Caco-2 (cell line): ENCODE measurements around the gene NUMA1. TPM values are rescaled to one million over a fixed set of nuclear protein-coding genes. Genes with fewer than 3 reads are reported as not detected.

Source experiments
- BruUV-seq: library from RNA; stranded (reverse); fragments of 400-500 nt; replicated peaks from 2 replicates; lab custom pipeline; 2021; lab: Mats Ljungman, UMichigan
- CTCF ChIA-PET: fragments of 300-600 bp; sonication (Branson Sonifier 250); formaldehyde crosslinking; loops from one replicate; lab custom pipeline; 2022; ENCODE audit warnings: antibody characterized with exemption; lab: Charles Lee
- POLR2A ChIA-PET: fragments of 300-600 bp; sonication (Branson Sonifier 250); formaldehyde crosslinking; loops from one replicate; lab custom pipeline; 2022; ENCODE audit warnings: antibody characterized with exemption; lab: Charles Lee
- DNase-seq, 2 experiments: peaks; one replicate each; pipeline versions ENCODE4 v3.0.0 to v3.0.0-alpha.2; 2020 to 2022
- H3K27me3 ChIP-seq: replicated peaks from 2 replicates; pipeline ENCODE4 v1.6.0; 2011; ENCODE audit warnings: low read length; ENCODE audit not compliant: control insufficient read depth, insufficient read depth
- H3K36me3 ChIP-seq: 2 replicates; pipeline ENCODE4 v1.5.1; 2011; ENCODE audit warnings: low read length; ENCODE audit not compliant: control insufficient read depth, insufficient read depth
- H3K4me1 ChIP-seq: fragments of 250-450 bp; sonication (Bioruptor Pico); 2 replicates; pipeline ENCODE4 v1.5.1; 2020; ENCODE audit warnings: mild to moderate bottlenecking
- H3K4me3 ChIP-seq: 2 replicates; pipeline ENCODE4 v1.5.1; 2011; ENCODE audit warnings: low read depth, mild to moderate bottlenecking, control low read depth, low read length
- H3K9me3 ChIP-seq: fragments of 250-450 bp; sonication (Bioruptor Pico); 2 replicates; pipeline ENCODE4 v1.5.1; 2020; ENCODE audit warnings: mild to moderate bottlenecking, moderate library complexity
- H3K27ac Mint-ChIP-seq: one replicate; pipeline ENCODE4 v1.8.0; 2022; ENCODE audit warnings: mixed read lengths; ENCODE audit not compliant: unreplicated experiment
- H3K27me3 Mint-ChIP-seq: one replicate; pipeline ENCODE4 v1.8.0; 2022; ENCODE audit warnings: mixed read lengths; ENCODE audit not compliant: insufficient read depth, unreplicated experiment
- H3K36me3 Mint-ChIP-seq: one replicate; pipeline ENCODE4 v1.8.0; 2022; ENCODE audit warnings: mild to moderate bottlenecking, mixed read lengths; ENCODE audit not compliant: insufficient read depth, unreplicated experiment
- H3K4me1 Mint-ChIP-seq: one replicate; pipeline ENCODE4 v1.8.0; 2022; ENCODE audit warnings: low read depth, mixed read lengths; ENCODE audit not compliant: unreplicated experiment
- H3K4me3 Mint-ChIP-seq: one replicate; pipeline ENCODE4 v1.8.0; 2022; ENCODE audit warnings: mild to moderate bottlenecking, moderate library complexity, mixed read lengths; ENCODE audit not compliant: unreplicated experiment
- H3K9me3 Mint-ChIP-seq: one replicate; pipeline ENCODE4 v1.8.0; 2022; ENCODE audit warnings: mixed read lengths; ENCODE audit not compliant: unreplicated experiment
- CTCF ChIP-seq, 2 experiments: fragments of 200-600 bp in 1 of 2; IDR thresholded peaks; 1 replicate in 1 of 2; 2 replicates in 1 of 2; pipeline versions ENCODE4 v1.5.1 to v1.8.0; 2011 to 2022; ENCODE audit warnings: antibody characterized with exemption in 1 of 2, control low read depth in 1 of 2, inconsistent platforms in 1 of 2, low read depth in 1 of 2, low read length in 1 of 2, mild to moderate bottlenecking in 1 of 2, moderate library complexity in 1 of 2; ENCODE audit not compliant: insufficient read depth in 1 of 2, severe bottlenecking in 1 of 2, unreplicated experiment in 1 of 2
- intact Hi-C: fragments of 100-400 bp; cut with micrococcal nuclease; formaldehyde crosslinking; loops from one replicate; pipeline ENCODE4 v1.10.0; 2022; ENCODE audit not compliant: unreplicated experiment
- total RNA-seq: library from RNA; stranded (reverse); gene quantifications from 2 replicates; pipeline ENCODE4 v1.2.3, GENCODE V29; 2022

NUMA1 gene
- total RNA-seq, 1 experiment from 2014 or later, result 190 TPM

- ChIA-PET CTCF (interaction anchor here (2.9 kb wide), 1 partner anchor 31 kb away, joined by 7 read pairs; no protein-coding TSS in a partner anchor), POLR2A (no interaction called here)
- no peak overlapping the region for H3K4me3 Mint-ChIP-seq
- H3K36me3 Mint-ChIP-seq, result peaks cover 70% of the 10 kb centered on the region
- no peak for TF ChIP-seq CTCF (IDR thresholded peaks at IDR 0.05; ENCODE audit: insufficient read depth in 1 of 2, low read depth in 1 of 2, low read length in 1 of 2, severe bottlenecking in 1 of 2, unreplicated experiment in 1 of 2)
- H3K4me1 Mint-ChIP-seq, result peaks cover 12% of the 10 kb centered on the region
- no peaks in the 10 kb centered on the region for H3K27me3 ChIP-seq
- no peak for DNase-seq
- no peaks in the 10 kb centered on the region for H3K27me3 Mint-ChIP-seq
- H3K4me3 ChIP-seq, result no peak overlapping the region
- intact Hi-C loops, result loop anchor here (10.0 kb wide), 1 partner anchor 115 kb away; no protein-coding TSS in a partner anchor
- H3K4me1 ChIP-seq, result no peaks in the 10 kb centered on the region
- no peaks in the 10 kb centered on the region for H3K9me3 Mint-ChIP-seq
- H3K36me3 ChIP-seq, result peaks cover 8% of the 10 kb centered on the region
- no peaks in the 10 kb centered on the region for H3K9me3 ChIP-seq
- BruUV-seq, result no TSS peak
- H3K27ac Mint-ChIP-seq, result no peak overlapping the region
These were observed 100.7 kb downstream of the NUMA1 start for GRCh38 chr11:71979602-71980001.

- Mint-ChIP-seq H3K27me3 (no peaks in the 10 kb centered on the region), H3K27ac (no peak overlapping the region), H3K36me3 (peaks cover 75% of the 10 kb centered on the region), H3K4me1 (peaks cover 14% of the 10 kb centered on the region), H3K9me3 (no peaks in the 10 kb centered on the region), H3K4me3 (no peak overlapping the region)
- Histone ChIP-seq H3K4me3 (no peak overlapping the region), H3K9me3 (no peaks in the 10 kb centered on the region), H3K27me3 (no peaks in the 10 kb centered on the region), H3K36me3 (peaks cover 8% of the 10 kb centered on the region), H3K4me1 (no peaks in the 10 kb centered on the region)
- DNase-seq, result no peak
- intact Hi-C loops, result loop anchor here (10.0 kb wide), 1 partner anchor 114 kb away; no protein-coding TSS in a partner anchor
- POLR2A ChIA-PET, result no interaction called here
- CTCF ChIA-PET, result interaction anchor here (2.9 kb wide), 1 partner anchor 30 kb away, joined by 7 read pairs; no protein-coding TSS in a partner anchor
- BruUV-seq, result no TSS peak
- no peak for TF ChIP-seq CTCF (IDR thresholded peaks at IDR 0.05; ENCODE audit: insufficient read depth in 1 of 2, low read depth in 1 of 2, low read length in 1 of 2, severe bottlenecking in 1 of 2, unreplicated experiment in 1 of 2)
These were observed 101.2 kb downstream of the NUMA1 start for GRCh38 chr11:71979094-71979493.

GRCh38 chr11:71977743-71978418, 102.5 kb downstream of the NUMA1 start:
- Mint-ChIP-seq H3K36me3 (peaks cover 71% of the 10 kb centered on the region), H3K4me1 (peaks cover 14% of the 10 kb centered on the region), H3K9me3 (no peaks in the 10 kb centered on the region), H3K4me3 (no peak overlapping the region), H3K27me3 (no peaks in the 10 kb centered on the region), H3K27ac (no peak overlapping the region)
- Histone ChIP-seq H3K4me1 (no peaks in the 10 kb centered on the region), H3K4me3 (no peak overlapping the region), H3K36me3 (peaks cover 6% of the 10 kb centered on the region; the same call in 1 of the 2 replicates), H3K27me3 (no peaks in the 10 kb centered on the region), H3K9me3 (no peaks in the 10 kb centered on the region)
- no TSS peak for BruUV-seq
- ChIA-PET POLR2A (no interaction called here), CTCF (interaction anchor here (0.5 to 2.9 kb wide), 7 partner anchors 10 to 453 kb away, joined by 3 to 9 read pairs (median 7); no protein-coding TSS in a partner anchor)
- peak; percentile 59 to 83 for TF ChIP-seq CTCF (IDR thresholded peaks at IDR 0.05; ENCODE audit: insufficient read depth in 1 of 2, low read depth in 1 of 2, low read length in 1 of 2, severe bottlenecking in 1 of 2, unreplicated experiment in 1 of 2)
- intact Hi-C loops, result loop anchor here (10.0 kb wide), 1 partner anchor 113 kb away; no protein-coding TSS in a partner anchor
- peak in 1 of 2 experiments; percentile 64 for DNase-seq
